ENCODE data around the gene ADCY1. TPM values are rescaled to one million over a fixed set of nuclear protein-coding genes. Genes with fewer than 3 reads are reported as not detected.
A peak's percentile ranks its signal among the peaks of the same experiment; 100 is the strongest.

ADCY1 gene
- total RNA-seq, 1 donor from 2014 or later: 13.7 TPM

- Mint-ChIP-seq H3K9me3 (no peaks in the 10 kb centered on the region), H3K36me3 (ENCODE audit: low read depth) (peaks cover 4% of the 10 kb centered on the region), H3K4me1 (peaks cover 20% of the 10 kb centered on the region), H3K27ac (ENCODE audit: unreplicated experiment) (no peak overlapping the region), H3K27me3 (ENCODE audit: low read depth) (no peaks in the 10 kb centered on the region), H3K4me3 (no peak overlapping the region)
- no peak for DNase-seq (ENCODE audit: low read depth, low spot score)
- no peak for TF ChIP-seq CTCF (conservative IDR thresholded peaks at IDR 0.05)
Observed at GRCh38 chr7:45686441-45687184, 112.4 kb downstream of the ADCY1 start.

GRCh38 chr7:45687185-45687560 is 113.0 kb downstream of the ADCY1 start:
- no peak for TF ChIP-seq CTCF (conservative IDR thresholded peaks at IDR 0.05)
- peaks cover 4% of the 10 kb centered on the region for H3K36me3 Mint-ChIP-seq (ENCODE audit: low read depth)
- peaks cover 17% of the 10 kb centered on the region for H3K4me1 Mint-ChIP-seq
- DNase-seq (ENCODE audit: low read depth, low spot score): no peak
- H3K27me3 Mint-ChIP-seq (ENCODE audit: low read depth): no peaks in the 10 kb centered on the region
- no peak overlapping the region for H3K27ac Mint-ChIP-seq (ENCODE audit: unreplicated experiment)
- no peak overlapping the region for H3K4me3 Mint-ChIP-seq
- no peaks in the 10 kb centered on the region for H3K9me3 Mint-ChIP-seq

- no peak overlapping the region for H3K4me3 Mint-ChIP-seq
- no peaks in the 10 kb centered on the region for H3K9me3 Mint-ChIP-seq
- no peaks in the 10 kb centered on the region for H3K27me3 Mint-ChIP-seq (ENCODE audit: low read depth)
- H3K36me3 Mint-ChIP-seq (ENCODE audit: low read depth): peaks cover 4% of the 10 kb centered on the region
- H3K27ac Mint-ChIP-seq (ENCODE audit: unreplicated experiment): no peak overlapping the region
- peaks cover 11% of the 10 kb centered on the region for H3K4me1 Mint-ChIP-seq
- TF ChIP-seq CTCF (conservative IDR thresholded peaks at IDR 0.05): no peak
- no peak for DNase-seq (ENCODE audit: low read depth, low spot score)
Observed at GRCh38 chr7:45687721-45688120, 113.6 kb downstream of the ADCY1 start.

GRCh38 chr7:45688382-45688781 is 114.2 kb downstream of the ADCY1 start:
- Mint-ChIP-seq H3K4me1 (peaks cover 5% of the 10 kb centered on the region), H3K9me3 (no peaks in the 10 kb centered on the region), H3K4me3 (no peak overlapping the region), H3K27me3 (ENCODE audit: low read depth) (no peaks in the 10 kb centered on the region), H3K27ac (ENCODE audit: unreplicated experiment) (peak overlapping the region; percentile 67), H3K36me3 (ENCODE audit: low read depth) (no peaks in the 10 kb centered on the region)
- TF ChIP-seq CTCF (conservative IDR thresholded peaks at IDR 0.05): no peak
- no peak for DNase-seq (ENCODE audit: low read depth, low spot score)

GRCh38 chr7:45689011-45689796 is 115.0 kb downstream of the ADCY1 start:
- Mint-ChIP-seq H3K4me3 (no peak overlapping the region), H3K36me3 (ENCODE audit: low read depth) (no peaks in the 10 kb centered on the region), H3K9me3 (no peaks in the 10 kb centered on the region), H3K27ac (ENCODE audit: unreplicated experiment) (peak overlapping the region; percentile 70), H3K4me1 (peaks cover 4% of the 10 kb centered on the region), H3K27me3 (ENCODE audit: low read depth) (no peaks in the 10 kb centered on the region)
- TF ChIP-seq CTCF (conservative IDR thresholded peaks at IDR 0.05): no peak
- no peak for DNase-seq (ENCODE audit: low read depth, low spot score)

All from neural crest cell (in vitro differentiated cells).